Mammary epithelial cell (primary cell): Measurements from ENCODE around the gene RNF223.

Experiments
- CTCF ChIP-seq, 2 donors: IDR thresholded peaks in 1 of 2; conservative IDR thresholded peaks in 1 of 2; 2 replicates each; pipeline ENCODE4 v1.5.1; 2011 to 2012; ENCODE audit warnings: inconsistent platforms in 2 of 2, low read length in 2 of 2, mild to moderate bottlenecking in 2 of 2, control low read depth in 1 of 2, low read depth in 1 of 2; ENCODE audit not compliant: insufficient read depth in 1 of 2; ENCODE audit errors: extremely low read depth in 1 of 2
- EZH2 ChIP-seq: IDR thresholded peaks from 2 replicates; pipeline ENCODE4 v1.6.1; 2012; ENCODE audit warnings: low read length, inconsistent platforms, borderline replicate concordance

- TF ChIP-seq CTCF (conservative IDR thresholded peaks at IDR 0.05 in 1 of 2, IDR thresholded peaks at IDR 0.05 in 1 of 2; ENCODE audit: extremely low read depth in 1 of 2, insufficient read depth in 1 of 2, low read depth in 1 of 2, low read length in 2 of 2) = no peak
- TF ChIP-seq EZH2 = no peak
Observed at GRCh38 chr1:1100296-1100695, 26.2 kb upstream of the RNF223 start.
